Uterus (tissue), 2 donors: ENCODE measurements around the gene LDLRAD4.

ENCODE experiments used
- CTCF ChIP-seq, 4 experiments: fragments of 200-600 bp in 2 of 4; fragments of 450-650 bp in 2 of 4; sonication (generic) in 2 of 4; IDR thresholded peaks; one replicate each; pipeline ENCODE4 v1.5.1; 2016 to 2019; ENCODE audit warnings: antibody characterized with exemption in 4 of 4, mild to moderate bottlenecking in 2 of 4, moderate library complexity in 1 of 4
- POLR2A ChIP-seq, 2 donors: fragments of 450-650 bp; IDR thresholded peaks; one replicate each; pipeline ENCODE4 v1.6.1; 2016; ENCODE audit warnings: antibody characterized with exemption in 2 of 2, mild to moderate bottlenecking in 1 of 2, moderate library complexity in 1 of 2

- TF ChIP-seq POLR2A (IDR thresholded peaks at IDR 0.05) (no peak), CTCF (IDR thresholded peaks at IDR 0.05) (no peak)
These were observed 83.5 kb downstream of the LDLRAD4 start for GRCh38 chr18:13302040-13302439.
